Thyroid gland (tissue), 4 donors: ENCODE results near the gene AKR1B1.

Experiments
- POLR2A ChIP-seq, 2 donors: fragments of 450-650 bp; IDR thresholded peaks; one replicate each; pipeline ENCODE4 v1.6.1; 2017; ENCODE audit warnings: antibody characterized with exemption in 2 of 2, mild to moderate bottlenecking in 2 of 2, moderate library complexity in 1 of 2
- TF ChIP-seq, protein P1 (sequence below), 6 experiments: fragments of 200-600 bp in 3 of 6; fragments of 450-650 bp in 3 of 6; sonication (generic) in 3 of 6; IDR thresholded peaks; one replicate each; pipeline ENCODE4 v1.5.1; 2016 to 2019; ENCODE audit warnings: antibody characterized with exemption in 6 of 6, mild to moderate bottlenecking in 2 of 6, inconsistent platforms in 1 of 6, moderate library complexity in 1 of 6

DNA sequence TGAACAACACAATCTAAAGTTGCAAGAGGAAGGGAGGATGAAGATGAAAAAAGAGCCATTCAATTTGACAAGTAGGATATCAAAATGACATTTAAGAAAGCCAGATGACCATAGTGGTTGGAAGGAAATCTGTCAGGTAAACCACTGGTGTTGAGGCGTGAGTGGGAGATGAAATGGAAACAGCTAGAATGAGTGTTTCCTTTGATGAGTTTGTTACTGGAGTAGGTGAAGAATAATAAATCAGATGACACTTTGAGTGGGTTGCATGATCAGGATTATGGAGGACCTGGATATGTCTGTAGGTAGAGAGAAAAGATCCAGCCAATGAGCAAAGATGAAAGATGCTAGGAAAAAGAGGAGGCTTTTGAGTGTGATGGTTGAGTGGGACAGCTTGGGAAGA, 33.1 kb downstream of the AKR1B1 start:
- TF ChIP-seq POLR2A (IDR thresholded peaks at IDR 0.05), result no peak
- TF ChIP-seq, protein P1, sequence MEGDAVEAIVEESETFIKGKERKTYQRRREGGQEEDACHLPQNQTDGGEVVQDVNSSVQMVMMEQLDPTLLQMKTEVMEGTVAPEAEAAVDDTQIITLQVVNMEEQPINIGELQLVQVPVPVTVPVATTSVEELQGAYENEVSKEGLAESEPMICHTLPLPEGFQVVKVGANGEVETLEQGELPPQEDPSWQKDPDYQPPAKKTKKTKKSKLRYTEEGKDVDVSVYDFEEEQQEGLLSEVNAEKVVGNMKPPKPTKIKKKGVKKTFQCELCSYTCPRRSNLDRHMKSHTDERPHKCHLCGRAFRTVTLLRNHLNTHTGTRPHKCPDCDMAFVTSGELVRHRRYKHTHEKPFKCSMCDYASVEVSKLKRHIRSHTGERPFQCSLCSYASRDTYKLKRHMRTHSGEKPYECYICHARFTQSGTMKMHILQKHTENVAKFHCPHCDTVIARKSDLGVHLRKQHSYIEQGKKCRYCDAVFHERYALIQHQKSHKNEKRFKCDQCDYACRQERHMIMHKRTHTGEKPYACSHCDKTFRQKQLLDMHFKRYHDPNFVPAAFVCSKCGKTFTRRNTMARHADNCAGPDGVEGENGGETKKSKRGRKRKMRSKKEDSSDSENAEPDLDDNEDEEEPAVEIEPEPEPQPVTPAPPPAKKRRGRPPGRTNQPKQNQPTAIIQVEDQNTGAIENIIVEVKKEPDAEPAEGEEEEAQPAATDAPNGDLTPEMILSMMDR (IDR thresholded peaks at IDR 0.05), result no peak
